ENCODE measurements around the gene AKT1. TPM values are rescaled to one million over a fixed set of nuclear protein-coding genes. Genes with fewer than 3 reads are reported as not detected.
"Not testable (repeated sequence)": the region's sequence is repeated elsewhere in the genome, so short reads cannot be mapped to it uniquely, and the experiment has no call there.

The AKT1 gene
- total RNA-seq, 2 donors from 2014 or later, result 115 to 143 TPM

GRCh38 chr14:104734051-104734587 is 61.4 kb downstream of the AKT1 start:
- intact Hi-C loops (cut with DNase I), result no loop called here
- DNase-seq (ENCODE audit: low spot score), result no peak

- DNase-seq (ENCODE audit: low spot score), result no peak
- intact Hi-C loops (cut with DNase I), result no loop called here
Measured at GRCh38 chr14:104732931-104733681, 62.4 kb downstream of the AKT1 start.

- DNase-seq (ENCODE audit: low spot score), result no peak
- intact Hi-C loops (cut with DNase I), result no loop called here
Measured at GRCh38 chr14:104732355-104732804, 63.2 kb downstream of the AKT1 start.

DNA sequence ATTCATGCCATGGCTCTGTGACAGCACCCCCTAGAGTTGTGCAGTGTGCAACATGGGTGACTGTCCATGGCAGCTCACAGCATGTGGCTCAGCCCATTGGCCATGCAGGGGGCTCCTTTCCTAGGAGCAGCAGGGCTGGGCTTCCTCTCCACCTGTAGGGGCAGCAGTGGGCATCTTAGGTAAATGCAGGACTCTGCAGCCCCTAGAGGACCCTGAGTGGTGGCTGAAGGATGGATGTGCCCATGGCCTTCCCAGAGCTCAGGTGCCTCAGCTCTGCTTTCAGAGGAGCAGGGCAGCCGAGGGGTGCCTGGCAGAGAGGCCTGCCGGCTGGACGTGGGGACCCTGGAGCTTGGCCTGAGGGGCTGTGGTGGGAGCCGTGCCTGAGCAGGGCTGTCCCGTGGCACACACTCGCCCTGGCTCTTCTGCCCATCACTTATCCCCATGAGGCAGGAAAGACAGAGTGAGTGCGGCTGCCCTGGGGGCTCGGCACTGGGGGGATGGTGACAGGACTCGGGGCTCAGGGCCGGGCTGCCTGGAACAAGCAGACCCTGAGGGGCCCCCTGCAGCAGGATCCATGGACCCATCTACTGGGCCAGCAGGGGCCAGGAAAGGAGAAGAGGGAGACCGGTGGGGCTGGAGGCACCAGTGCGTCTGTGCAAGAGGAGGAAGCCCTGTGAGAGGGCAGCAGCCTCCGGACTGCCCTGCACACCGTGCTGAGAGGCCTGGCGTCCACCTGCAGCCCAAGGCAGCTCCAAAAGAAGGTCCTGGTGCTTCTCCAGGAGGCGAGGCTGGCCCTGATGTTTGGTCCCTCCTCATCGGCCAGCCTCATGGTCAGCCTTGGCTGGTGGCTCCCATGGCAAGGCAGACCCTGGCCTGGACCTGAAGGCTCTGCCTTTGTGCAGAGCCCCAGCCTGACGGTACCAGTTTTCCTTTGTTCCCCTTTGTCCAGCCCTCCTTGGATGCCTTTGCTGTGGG is 63.9 kb downstream of the AKT1 start:
- no peak for DNase-seq (ENCODE audit: low spot score)
- intact Hi-C loops (cut with DNase I), result no loop called here

DNA sequence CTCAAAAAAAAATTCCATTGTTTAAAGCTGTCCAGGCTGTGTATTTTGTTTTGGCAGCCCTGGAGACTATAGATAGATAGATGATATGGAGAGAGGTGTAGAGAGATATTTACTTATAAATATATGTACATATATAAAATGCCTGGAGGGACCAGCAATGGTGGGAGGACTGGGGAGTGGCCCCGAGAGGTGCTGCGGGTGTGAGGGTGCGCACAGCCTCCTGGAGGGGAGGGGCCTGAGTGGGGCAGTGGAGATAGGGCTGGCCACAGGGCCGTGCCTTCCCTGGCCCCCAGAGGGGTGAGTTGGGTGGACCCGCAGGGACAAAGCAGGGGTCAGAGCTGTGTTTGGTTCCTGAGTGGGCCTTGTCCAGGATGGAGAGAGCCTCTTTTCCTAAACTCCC is 65.1 kb downstream of the AKT1 start:
- intact Hi-C loops (cut with DNase I), result no loop called here
- no peak for DNase-seq (ENCODE audit: low spot score)

DNA sequence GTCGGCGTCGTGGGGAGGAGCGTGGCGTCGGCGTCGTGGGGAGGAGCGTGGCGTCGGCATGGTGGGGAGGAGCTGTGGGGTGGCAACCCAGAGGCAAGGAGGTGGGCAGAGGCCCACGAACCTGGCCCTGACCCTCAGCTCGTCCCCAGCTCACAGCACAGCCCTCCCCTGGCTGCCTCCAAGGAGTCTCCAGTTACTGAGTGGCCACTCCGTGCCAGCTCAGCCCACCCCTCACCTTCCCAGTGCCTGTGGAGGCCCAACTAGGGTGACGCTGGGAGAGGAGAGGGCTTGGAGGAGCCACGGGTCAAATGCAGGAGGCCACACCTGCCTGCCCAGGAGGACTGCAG is 65.7 kb downstream of the AKT1 start:
- intact Hi-C loops (cut with DNase I), result no loop called here

GRCh38 chr14:104729176-104729834 is 66.2 kb downstream of the AKT1 start:
- DNase-seq (ENCODE audit: low spot score); intact Hi-C loops (cut with DNase I): not testable (repeated sequence)

More for the DNA sequence above, 65.7 kb downstream of the AKT1 start:
- no peak for DNase-seq (ENCODE audit: low spot score)

DNA sequence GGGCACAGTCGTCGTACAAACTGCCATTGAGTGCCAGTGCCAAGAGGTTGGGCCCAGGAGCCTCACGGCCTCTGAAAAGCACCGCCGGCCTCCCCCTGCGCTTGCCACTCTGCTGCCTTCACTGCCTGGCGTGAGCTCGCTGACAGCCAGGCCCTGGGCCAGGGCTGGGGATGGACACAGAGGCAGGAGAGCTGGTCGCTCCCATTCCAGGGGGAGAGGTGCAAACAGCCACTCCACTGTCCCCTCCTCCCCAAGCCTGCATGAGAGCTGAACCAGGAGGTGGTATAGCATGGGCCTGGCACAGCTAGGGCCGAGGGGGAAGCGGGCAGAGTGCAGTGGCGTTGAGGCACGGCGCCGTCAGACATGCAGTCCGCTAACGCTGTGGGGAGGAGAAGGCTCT is 66.9 kb downstream of the AKT1 start:
- intact Hi-C loops (cut with DNase I), result no loop called here
- DNase-seq (ENCODE audit: low spot score), result no peak

DNA sequence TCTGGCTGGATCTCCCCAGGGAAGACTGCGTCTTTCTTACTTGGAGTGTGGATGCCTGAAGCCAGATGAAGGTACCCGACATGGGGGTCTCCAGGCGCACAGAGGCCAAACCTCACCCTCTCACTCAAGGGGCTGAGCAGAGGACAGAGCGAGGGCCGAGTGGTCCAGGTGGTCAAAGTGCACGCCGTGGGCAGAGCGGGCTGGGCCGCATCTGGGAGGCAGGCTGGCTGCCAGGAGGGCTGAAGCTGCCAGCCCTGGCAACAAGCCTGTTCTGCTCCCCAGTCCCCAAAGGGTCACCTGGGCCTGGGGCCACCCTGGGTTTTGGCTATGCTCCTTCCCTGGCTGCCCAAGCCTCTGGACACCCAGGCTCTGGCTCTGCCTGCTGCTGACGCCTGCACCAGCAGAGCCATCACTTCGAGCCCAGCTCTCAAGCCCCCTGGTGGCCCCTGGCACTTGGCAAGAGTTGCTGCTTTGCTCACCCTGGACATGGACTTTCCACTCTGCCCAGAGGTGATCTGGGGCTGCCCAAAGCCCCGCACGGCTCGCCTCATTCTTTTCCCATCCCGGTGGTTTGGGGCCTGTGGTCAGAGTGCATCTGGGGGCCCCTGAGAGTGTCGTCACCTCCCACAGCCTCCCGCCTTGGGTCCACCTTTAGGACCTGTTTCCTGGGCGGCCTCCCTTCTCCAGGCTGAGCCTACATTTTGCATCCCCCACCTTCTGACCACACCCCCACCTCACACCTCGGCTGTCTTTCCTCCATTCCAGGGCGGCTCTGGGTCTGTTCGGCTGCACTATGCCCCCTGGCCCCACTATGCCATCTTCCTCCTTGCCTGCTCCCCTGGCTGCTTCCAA is 68.7 kb downstream of the AKT1 start:
- DNase-seq (ENCODE audit: low spot score), result no peak
- intact Hi-C loops (cut with DNase I), result no loop called here

DNA sequence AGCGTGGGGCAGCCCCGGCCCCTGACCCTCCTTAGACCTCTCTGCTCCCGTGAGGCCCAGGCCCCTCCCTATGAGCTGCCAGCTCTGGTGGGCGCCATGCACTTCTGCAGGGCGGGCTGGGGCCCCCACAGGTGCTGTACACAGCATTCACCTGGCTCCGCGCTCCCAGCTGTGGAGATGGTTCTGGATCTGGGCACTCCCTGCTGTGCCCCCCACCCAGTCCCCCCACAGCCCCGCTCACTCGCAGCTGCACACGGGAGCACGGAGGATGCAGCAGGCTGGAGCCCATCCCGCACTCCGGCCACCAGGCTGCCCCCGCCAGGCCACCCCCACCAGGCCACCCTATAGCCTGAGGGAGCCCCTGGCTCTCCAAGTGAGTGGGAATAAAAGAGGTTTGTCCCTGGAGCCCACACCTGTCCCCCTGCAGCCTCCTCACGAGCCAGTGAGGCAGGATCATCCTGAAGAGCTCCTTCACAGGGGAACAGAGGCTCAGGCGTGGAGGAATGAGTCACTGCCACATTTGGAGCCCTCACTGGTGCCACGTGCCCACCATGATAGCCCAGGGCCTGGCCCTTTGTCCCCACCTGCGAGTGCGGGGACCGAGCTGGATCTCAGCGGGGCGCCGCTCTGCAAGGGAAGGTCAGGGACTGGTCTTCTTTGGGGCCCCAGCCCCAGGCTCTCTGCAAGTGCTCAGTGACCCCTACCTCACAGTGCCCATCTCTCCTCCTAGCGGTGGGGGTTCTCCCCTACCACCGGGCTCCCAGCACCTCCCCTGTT is 69.6 kb downstream of the AKT1 start:
- intact Hi-C loops (cut with DNase I), result no loop called here
- no peak for DNase-seq (ENCODE audit: low spot score)

DNA sequence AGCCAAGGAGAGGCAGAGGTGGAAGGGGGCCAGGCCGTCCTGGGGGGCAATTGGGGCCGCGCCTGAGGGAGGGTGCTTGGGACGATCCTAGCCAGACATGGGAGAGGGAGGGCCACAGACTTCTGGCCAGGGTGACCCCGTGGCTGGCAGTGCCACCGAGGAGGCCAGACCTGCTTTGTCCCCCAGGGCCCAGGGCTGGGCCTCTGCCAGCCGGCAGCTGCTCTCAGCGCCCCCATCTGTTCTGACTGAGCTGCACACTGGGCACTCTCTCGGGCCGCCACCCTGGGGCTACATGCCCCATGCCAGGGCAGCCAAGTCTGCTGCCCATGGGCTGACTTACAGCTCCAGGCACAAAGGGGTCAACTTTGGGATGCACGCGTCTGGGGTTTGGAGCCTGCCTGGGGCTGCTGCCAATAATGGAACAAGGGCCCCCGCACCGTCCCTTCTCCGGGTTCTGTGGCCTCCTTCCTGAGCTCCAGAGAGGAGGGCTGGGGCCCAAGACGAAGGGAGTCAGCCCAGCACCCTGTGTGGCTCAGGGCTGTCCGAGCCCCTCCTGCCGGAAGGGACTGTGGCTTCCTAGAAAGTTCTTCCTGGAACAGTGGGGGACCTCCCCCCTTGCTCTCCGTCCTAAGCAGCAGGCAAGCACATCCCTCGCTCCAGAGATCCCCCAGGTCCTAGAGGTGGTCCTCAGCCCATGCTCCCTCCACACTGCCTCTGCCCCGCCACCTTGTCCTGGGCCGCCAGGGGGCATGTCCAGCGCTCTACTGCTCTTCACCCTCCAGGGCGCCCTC is 70.4 kb downstream of the AKT1 start:
- intact Hi-C loops (cut with DNase I), result no loop called here
- DNase-seq (ENCODE audit: low spot score), result no peak

DNA sequence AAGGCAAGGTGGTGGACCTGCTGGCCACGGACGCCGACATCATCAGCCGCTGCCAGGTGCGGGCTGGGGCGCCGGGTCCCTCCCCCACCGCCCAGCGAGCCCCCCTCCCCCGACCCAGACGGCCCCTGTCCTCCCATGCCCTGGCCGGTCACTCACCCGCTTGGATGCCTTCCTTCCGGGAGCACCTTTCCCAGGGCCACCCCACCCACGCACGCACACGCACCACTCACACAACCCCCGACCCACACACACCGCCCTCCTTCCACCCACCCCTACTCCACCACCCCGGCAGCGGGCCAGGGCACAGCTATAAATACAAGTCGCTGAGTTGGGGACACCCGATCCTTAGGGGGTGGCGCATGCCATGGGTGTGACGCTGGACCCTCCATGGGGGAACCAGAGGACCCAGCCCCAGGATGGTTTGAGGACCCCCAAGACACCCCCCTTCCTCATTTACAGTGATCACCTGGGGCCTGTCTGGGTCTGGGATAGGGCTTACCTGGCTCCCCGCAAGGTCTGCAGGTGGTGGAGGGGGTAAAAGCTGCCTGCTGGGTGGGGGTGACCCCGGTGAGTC is 71.1 kb downstream of the AKT1 start:
- intact Hi-C loops (cut with DNase I), result no loop called here
- no peak for DNase-seq (ENCODE audit: low spot score)

DNA sequence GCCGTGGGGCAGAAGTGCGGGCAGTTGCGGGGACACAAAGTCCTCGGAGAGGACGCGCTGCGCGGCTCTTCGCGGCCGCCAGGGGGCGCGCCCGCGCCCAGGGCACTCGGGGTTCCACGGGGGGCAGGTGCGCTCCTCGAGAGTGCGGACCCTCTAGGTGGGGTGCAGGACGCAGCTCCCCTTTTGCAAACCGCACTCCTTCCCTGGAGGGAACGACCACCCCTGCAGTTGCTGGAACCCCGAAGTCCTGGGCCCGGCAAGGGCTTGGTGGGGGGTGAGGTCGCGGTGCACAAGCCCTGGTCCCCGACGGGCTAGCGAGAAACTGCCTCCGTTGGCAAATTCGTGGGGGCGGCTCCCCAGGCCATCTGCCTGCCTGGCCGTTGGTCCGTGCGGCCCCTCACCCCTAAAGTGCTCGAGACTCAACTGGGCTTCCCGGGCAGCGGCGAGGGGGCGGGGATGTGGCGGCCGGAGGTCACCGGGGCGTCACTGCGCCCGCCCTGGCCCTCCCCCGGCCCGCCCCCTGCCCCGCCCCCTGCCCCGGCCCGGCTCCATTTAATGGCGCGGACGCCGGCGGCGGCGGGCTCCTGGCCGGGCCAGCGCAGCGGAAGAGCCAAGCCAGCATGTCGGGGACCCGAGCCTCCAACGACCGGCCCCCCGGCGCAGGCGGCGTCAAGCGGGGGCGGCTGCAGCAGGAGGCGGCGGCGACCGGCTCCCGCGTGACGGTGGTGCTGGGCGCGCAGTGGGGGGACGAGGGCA is 71.7 kb downstream of the AKT1 start, which contains the start of gene ADSS1:
ADSS1 (plus strand) TSS at position 579 of the 756 bp plus-strand sequence; CDS start at position 621, 42 bp downstream.
- DNase-seq (ENCODE audit: low spot score), result peak; percentile 92
- intact Hi-C loops (cut with DNase I), result no loop called here

- intact Hi-C loops (cut with DNase I), result no loop called here
- no peak for DNase-seq (ENCODE audit: low spot score)
Measured at GRCh38 chr14:104722938-104723650, 72.5 kb downstream of the AKT1 start.

Data from posterior vena cava (tissue), 2 donors.